Measurements from ENCODE around the gene ARHGAP24. TPM values are rescaled to one million over a fixed set of nuclear protein-coding genes. Genes with fewer than 3 reads are reported as not detected.

Gene ARHGAP24
- total RNA-seq, 1 donor from 2014 or later = 15.0 TPM

DNA sequence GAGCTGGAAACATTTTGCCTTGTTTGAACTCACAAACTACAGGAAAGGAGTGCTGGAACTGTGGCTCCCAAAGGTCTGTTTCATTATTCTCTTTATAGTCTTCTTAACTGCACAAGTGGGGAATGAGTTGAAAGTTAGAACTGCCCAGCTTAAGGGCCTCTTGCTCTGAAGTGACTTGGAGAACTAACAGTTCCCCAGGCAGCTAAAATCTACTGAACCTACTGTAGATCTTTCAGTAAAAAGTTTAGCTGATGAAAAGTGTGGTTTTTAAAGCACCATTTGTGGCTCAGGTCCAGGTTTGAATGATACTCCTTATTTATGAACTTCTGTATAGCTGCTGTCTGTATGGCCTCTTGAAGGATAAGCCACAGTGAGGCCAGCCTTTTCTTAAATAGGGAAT lies 531.1 kb downstream of the ARHGAP24 start:
- peaks cover 4% of the 10 kb centered on the region for H3K4me1 Mint-ChIP-seq
- no peak for DNase-seq (ENCODE audit: low spot score in 2 of 2, unreplicated experiment in 2 of 2)
- peaks cover 3% of the 10 kb centered on the region for H3K9me3 Mint-ChIP-seq
- no peak overlapping the region for H3K4me3 Mint-ChIP-seq
- H3K36me3 Mint-ChIP-seq = peaks cover 4% of the 10 kb centered on the region
- TF ChIP-seq, protein P1, sequence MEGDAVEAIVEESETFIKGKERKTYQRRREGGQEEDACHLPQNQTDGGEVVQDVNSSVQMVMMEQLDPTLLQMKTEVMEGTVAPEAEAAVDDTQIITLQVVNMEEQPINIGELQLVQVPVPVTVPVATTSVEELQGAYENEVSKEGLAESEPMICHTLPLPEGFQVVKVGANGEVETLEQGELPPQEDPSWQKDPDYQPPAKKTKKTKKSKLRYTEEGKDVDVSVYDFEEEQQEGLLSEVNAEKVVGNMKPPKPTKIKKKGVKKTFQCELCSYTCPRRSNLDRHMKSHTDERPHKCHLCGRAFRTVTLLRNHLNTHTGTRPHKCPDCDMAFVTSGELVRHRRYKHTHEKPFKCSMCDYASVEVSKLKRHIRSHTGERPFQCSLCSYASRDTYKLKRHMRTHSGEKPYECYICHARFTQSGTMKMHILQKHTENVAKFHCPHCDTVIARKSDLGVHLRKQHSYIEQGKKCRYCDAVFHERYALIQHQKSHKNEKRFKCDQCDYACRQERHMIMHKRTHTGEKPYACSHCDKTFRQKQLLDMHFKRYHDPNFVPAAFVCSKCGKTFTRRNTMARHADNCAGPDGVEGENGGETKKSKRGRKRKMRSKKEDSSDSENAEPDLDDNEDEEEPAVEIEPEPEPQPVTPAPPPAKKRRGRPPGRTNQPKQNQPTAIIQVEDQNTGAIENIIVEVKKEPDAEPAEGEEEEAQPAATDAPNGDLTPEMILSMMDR (IDR thresholded peaks at IDR 0.05; ENCODE audit: unreplicated experiment) = no peak
- no peak overlapping the region for H3K27ac Mint-ChIP-seq
- H3K27me3 Mint-ChIP-seq (ENCODE audit: low read depth) = no peaks in the 10 kb centered on the region

DNA sequence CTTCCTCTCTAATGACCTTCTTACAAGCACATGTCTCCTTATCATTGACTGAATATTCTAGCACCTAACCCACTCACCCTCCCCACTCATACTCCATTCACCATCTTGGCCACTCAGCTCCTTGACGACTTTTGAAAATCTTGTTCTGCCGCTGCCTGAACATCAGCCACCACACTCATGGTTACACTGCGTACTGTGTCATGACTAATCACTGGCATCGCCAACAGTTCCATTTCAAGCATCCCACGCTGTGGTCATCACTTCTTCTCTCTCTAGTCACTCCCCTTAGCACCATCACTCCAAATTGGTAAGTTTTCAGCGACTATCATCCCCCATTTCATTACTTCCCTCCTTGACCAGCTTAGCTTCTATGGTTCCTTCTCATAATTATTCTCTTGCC lies 532.1 kb downstream of the ARHGAP24 start:
- TF ChIP-seq, protein P1 (IDR thresholded peaks at IDR 0.05; ENCODE audit: unreplicated experiment) = no peak
- H3K27ac Mint-ChIP-seq = no peak overlapping the region
- no peaks in the 10 kb centered on the region for H3K27me3 Mint-ChIP-seq (ENCODE audit: low read depth)
- H3K4me1 Mint-ChIP-seq = peaks cover 10% of the 10 kb centered on the region
- H3K36me3 Mint-ChIP-seq = peaks cover 4% of the 10 kb centered on the region
- H3K4me3 Mint-ChIP-seq = no peak overlapping the region
- peaks cover 3% of the 10 kb centered on the region for H3K9me3 Mint-ChIP-seq
- no peak for DNase-seq (ENCODE audit: low spot score in 2 of 2, unreplicated experiment in 2 of 2)

DNA sequence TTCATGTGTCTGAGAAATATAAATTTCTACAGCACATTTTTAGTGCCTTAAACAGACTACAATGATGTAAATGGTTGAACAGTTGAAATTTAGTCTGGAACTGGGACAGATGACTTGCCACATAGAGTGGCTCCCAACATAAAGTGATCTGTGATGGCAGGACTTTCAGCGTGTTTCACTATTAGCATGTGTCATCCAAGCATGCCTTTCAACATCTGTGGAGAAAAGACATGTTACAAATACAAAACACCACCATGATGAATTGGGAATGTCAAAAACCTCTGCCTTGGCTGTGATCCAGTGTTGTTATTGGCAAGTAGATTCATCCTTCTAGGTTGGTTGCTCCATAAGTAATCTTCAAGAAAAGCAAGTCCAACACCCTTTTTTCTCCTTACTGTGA lies 536.2 kb downstream of the ARHGAP24 start:
- Mint-ChIP-seq H3K4me3 (no peak overlapping the region), H3K36me3 (no peaks in the 10 kb centered on the region), H3K9me3 (no peaks in the 10 kb centered on the region), H3K27ac (no peak overlapping the region), H3K4me1 (peaks cover 21% of the 10 kb centered on the region), H3K27me3 (ENCODE audit: low read depth) (no peaks in the 10 kb centered on the region)
- DNase-seq (ENCODE audit: low spot score in 2 of 2, unreplicated experiment in 2 of 2) = no peak
- TF ChIP-seq, protein P1 (IDR thresholded peaks at IDR 0.05; ENCODE audit: unreplicated experiment) = no peak

DNA sequence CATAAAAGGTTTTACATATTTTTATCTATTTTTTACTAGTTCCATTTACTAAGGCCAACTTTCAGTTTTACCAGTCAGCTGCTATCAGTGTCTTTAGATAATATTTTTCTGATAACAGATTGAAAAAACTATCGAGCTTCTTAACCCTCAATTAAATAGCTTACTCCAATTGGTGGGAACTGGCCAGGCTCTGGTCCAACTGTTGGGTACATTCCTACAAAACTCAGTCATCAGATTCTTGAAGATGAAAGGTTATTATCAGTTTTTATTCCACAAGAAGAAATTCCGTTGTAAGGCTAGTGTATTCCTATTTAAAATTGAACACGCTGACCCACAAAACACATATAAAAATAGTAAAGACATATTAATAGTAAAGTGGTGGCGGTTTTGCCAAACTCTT lies 538.7 kb downstream of the ARHGAP24 start:
- Mint-ChIP-seq H3K9me3 (no peaks in the 10 kb centered on the region), H3K36me3 (no peaks in the 10 kb centered on the region)

DNA sequence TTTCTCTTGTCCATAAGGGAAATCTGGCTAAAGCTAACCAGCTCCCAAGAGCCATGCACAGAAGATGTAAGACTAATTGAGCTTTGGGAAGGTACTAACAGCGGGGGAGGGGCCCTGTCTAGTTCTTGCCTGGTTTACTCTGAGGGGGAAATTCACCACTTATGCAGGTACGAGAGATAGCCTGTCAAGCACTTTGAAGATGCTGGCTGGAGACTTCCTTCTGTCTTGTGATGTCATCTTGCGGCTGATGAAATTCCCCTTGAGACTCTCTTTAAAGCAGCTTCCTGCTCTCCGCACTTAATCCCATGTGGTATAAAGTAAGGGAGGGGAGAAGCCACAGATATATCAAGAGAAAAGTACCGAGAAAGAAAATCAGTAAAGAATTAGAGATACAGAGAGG lies 539.6 kb downstream of the ARHGAP24 start:
- Mint-ChIP-seq H3K27me3 (ENCODE audit: low read depth) (no peaks in the 10 kb centered on the region), H3K9me3 (no peaks in the 10 kb centered on the region), H3K4me1 (peaks cover 24% of the 10 kb centered on the region), H3K4me3 (no peak overlapping the region), H3K27ac (no peak overlapping the region), H3K36me3 (no peaks in the 10 kb centered on the region)
- no peak for DNase-seq (ENCODE audit: low spot score in 2 of 2, unreplicated experiment in 2 of 2)
- TF ChIP-seq, protein P1 (IDR thresholded peaks at IDR 0.05; ENCODE audit: unreplicated experiment) = no peak

More for the DNA sequence above, 538.7 kb downstream of the ARHGAP24 start:
- Mint-ChIP-seq H3K27ac (no peak overlapping the region), H3K4me1 (peaks cover 24% of the 10 kb centered on the region), H3K4me3 (no peak overlapping the region), H3K27me3 (ENCODE audit: low read depth) (no peaks in the 10 kb centered on the region)
- DNase-seq (ENCODE audit: low spot score in 2 of 2, unreplicated experiment in 2 of 2) = no peak
- TF ChIP-seq, protein P1 (IDR thresholded peaks at IDR 0.05; ENCODE audit: unreplicated experiment) = no peak

All from mesothelial cell of epicardium (in vitro differentiated cells).